Measurements from ENCODE around the gene USP27X.

Gene USP27X

GRCh38 chrX:49912086-49912485, 32.8 kb downstream of the USP27X start:
- TF ChIP-seq CTCF (IDR thresholded peaks at IDR 0.05; ENCODE audit: borderline replicate concordance, insufficient read depth, low read depth, low read length) = no peak
- H3K4me3 ChIP-seq (ENCODE audit: low read depth, low read length) = no peak overlapping the region

DNA sequence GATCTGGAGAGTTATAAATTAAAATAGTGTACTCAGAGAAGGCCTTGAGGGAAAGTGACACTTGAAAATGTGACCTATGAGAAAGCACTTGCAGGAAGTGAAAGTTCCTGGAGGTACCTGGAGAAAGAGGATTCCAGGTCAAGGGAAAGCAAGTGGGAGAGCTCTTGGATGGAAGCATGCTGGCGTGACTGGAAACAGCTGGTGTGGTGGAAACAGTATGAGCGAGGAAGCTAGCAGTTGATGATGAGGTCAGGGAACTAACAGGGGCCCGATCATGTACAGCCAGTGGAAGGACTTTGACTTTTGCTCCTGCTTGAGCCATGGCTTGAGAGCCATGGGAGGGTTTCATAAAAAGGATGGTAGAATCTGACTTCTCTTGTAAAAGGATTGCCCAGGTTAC, 33.6 kb downstream of the USP27X start:
- H3K4me3 ChIP-seq (ENCODE audit: low read depth, low read length) = no peak overlapping the region
- TF ChIP-seq CTCF (IDR thresholded peaks at IDR 0.05; ENCODE audit: borderline replicate concordance, insufficient read depth, low read depth, low read length) = no peak

DNA sequence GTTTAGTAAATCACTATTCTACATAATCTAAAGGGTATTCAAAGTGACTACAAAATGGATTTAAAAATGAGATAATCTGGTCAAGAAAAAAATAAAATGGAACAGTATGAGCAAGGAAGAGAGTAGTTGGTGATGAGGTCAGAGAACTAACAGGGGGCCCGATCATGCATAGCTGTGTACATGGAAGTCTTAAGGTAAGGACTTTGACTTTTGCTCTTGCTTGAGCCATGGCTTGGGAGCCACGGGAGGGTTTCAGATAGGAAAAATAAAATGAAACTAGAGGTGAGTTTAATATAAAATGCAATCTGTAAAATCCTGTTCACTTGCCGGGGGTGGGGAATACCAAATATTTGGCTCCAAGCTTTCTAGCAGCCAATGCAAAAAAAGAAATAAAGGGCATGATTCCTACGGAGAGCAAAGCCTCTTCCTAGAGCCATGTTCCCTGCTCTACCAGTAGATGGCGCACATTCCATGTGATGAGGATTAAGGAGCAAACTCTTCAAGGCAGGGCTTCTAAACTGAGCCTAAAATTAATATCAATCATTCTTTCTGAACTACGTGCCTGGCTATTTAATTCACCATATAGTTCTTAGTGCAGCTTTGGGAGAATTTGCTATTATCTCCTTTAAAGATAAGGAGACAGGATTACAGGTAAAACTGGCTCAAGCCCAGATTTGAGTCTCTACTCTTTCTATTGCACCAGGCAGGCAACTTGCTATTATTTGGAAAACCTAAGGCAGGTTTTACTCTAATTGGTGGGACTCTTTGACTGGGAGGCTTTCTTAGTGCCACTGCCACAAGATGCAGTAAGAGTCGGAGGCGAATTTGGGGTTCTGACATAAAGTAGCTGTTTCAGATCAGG, 36.3 kb downstream of the USP27X start:
- peak; percentile 88 for TF ChIP-seq CTCF (IDR thresholded peaks at IDR 0.05; ENCODE audit: borderline replicate concordance, insufficient read depth, low read depth, low read length)
- H3K4me3 ChIP-seq (ENCODE audit: low read depth, low read length) = no peak overlapping the region

- no peak overlapping the region for H3K4me3 ChIP-seq (ENCODE audit: low read depth, low read length)
- peak; percentile 90 for TF ChIP-seq CTCF (IDR thresholded peaks at IDR 0.05; ENCODE audit: borderline replicate concordance, insufficient read depth, low read depth, low read length)
These were observed 40.3 kb downstream of the USP27X start for GRCh38 chrX:49919617-49920016.

- no peak for TF ChIP-seq CTCF (IDR thresholded peaks at IDR 0.05; ENCODE audit: borderline replicate concordance, insufficient read depth, low read depth, low read length)
- H3K4me3 ChIP-seq (ENCODE audit: low read depth, low read length) = no peak overlapping the region
These were observed 41.8 kb downstream of the USP27X start for GRCh38 chrX:49921109-49921508.

DNA sequence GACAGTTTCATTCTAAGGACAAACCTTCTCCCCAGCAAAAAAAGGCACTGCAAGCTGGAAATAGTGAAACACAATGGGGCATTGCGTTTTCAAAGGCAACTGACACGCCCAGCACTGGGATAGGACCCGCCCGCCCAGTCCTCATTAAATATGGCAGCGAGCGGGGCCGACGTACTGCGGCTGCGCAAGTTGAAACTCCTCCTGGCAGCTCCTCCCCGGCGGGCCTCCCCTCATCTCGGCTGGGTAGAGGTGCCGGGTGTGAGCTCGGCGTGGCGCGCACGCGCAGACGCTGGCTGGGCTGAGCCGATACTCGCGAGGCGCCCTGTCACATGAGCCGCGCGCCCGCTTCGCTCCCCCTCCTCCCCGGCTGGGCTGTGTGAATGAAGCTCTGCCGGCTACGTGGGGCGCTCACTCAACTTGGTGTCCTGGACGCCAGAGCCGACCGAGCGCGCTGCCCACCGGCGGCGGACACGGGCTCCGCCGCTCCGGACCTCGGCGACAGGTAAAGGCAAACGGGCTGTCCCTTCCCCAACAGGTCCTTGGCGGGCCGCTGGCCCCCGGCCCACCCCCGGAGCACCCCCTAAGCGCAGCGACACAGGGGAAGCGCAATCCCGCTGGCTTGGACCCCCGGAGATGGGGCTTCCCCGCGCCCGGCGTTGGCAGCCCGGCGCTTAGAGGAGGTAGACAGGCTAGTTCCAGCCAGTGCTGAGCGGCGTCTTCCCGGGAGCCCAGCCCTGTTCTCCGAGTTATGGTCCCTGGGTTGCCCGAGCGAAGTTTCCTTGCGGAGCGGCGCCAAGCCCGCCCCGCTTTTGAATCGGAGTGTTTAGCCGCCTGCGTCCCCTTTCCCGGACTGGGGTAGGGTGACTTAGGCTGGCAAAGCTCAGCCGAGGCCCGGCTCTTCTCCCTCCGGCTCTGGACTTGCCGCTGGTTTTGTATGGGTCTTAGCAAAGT, 43.3 kb downstream of the USP27X start, which contains the start of gene CLCN5:
TSS of gene CLCN5 (plus strand) at position 306 of the 951 bp plus-strand sequence. CDS start 2,703 bp downstream, outside the sequence.
- peak within 1 kb of the TSS; percentile 84 for H3K4me3 ChIP-seq (ENCODE audit: low read depth, low read length)

More for the DNA sequence above, 43.3 kb downstream of the USP27X start, which contains the start of gene CLCN5:
- TF ChIP-seq CTCF (IDR thresholded peaks at IDR 0.05; ENCODE audit: borderline replicate concordance, insufficient read depth, low read depth, low read length) = no peak
